HG03135 (cell line): ENCODE measurements around the gene ANLN.
"Not testable (repeated sequence)": the region's sequence is repeated elsewhere in the genome, so short reads cannot be mapped to it uniquely, and the experiment has no call there.

Source experiments
- ATAC-seq: cut with Tn5 transposase; IDR thresholded peaks from one replicate; pipeline ENCODE4 v1.9.1; 2021; ENCODE audit warnings: mild to moderate bottlenecking, moderate library complexity; ENCODE audit not compliant: unreplicated experiment

Gene ANLN

GRCh38 chr7:36389371-36390198, at the start of gene ANLN:
TSS of gene ANLN (plus strand) at chr7:36389862. CDS start at chr7:36390027, 165 bp downstream.
- peak; percentile 63 for ATAC-seq

GRCh38 chr7:36343548-36343947, 46.1 kb upstream of the ANLN start:
- no peak for ATAC-seq

- no peak for ATAC-seq
Measured at GRCh38 chr7:36344622-36345021, 45.0 kb upstream of the ANLN start.

GRCh38 chr7:36346260-36346831, 43.3 kb upstream of the ANLN start:
- no peak for ATAC-seq

GRCh38 chr7:36348256-36348655, 41.4 kb upstream of the ANLN start:
- ATAC-seq, result no peak

- no peak for ATAC-seq
Measured at GRCh38 chr7:36348771-36349170, 40.9 kb upstream of the ANLN start.

- ATAC-seq, result no peak
Measured at GRCh38 chr7:36349626-36350025, 40.0 kb upstream of the ANLN start.

GRCh38 chr7:36355490-36355889, 34.2 kb upstream of the ANLN start:
- no peak for ATAC-seq

- no peak for ATAC-seq
Measured at GRCh38 chr7:36357054-36357453, 32.6 kb upstream of the ANLN start.

GRCh38 chr7:36358589-36358988, 31.1 kb upstream of the ANLN start:
- no peak for ATAC-seq

GRCh38 chr7:36360244-36360643, 29.4 kb upstream of the ANLN start:
- ATAC-seq, result no peak

GRCh38 chr7:36361227-36361626, 28.4 kb upstream of the ANLN start:
- no peak for ATAC-seq

- no peak for ATAC-seq
Measured at GRCh38 chr7:36363515-36363914, 26.1 kb upstream of the ANLN start.

- ATAC-seq, result no peak
Measured at GRCh38 chr7:36366005-36366717, 23.5 kb upstream of the ANLN start.

GRCh38 chr7:36366718-36367560, 22.7 kb upstream of the ANLN start:
- peak; percentile 99 for ATAC-seq

- no peak for ATAC-seq
Measured at GRCh38 chr7:36367561-36368077, 22.0 kb upstream of the ANLN start.

GRCh38 chr7:36368496-36368895, 21.2 kb upstream of the ANLN start:
- ATAC-seq, result no peak

GRCh38 chr7:36369171-36369570, 20.5 kb upstream of the ANLN start:
- no peak for ATAC-seq

- ATAC-seq, result no peak
Measured at GRCh38 chr7:36370046-36370445, 19.6 kb upstream of the ANLN start.

GRCh38 chr7:36372156-36372555, 17.5 kb upstream of the ANLN start:
- ATAC-seq, result no peak

- not testable (repeated sequence) for ATAC-seq
Measured at GRCh38 chr7:36378555-36378954, 11.1 kb upstream of the ANLN start.
